Kidney epithelial cell (primary cell): ENCODE measurements around the gene VAMP2. TPM values are rescaled to one million over a fixed set of nuclear protein-coding genes. Genes with fewer than 3 reads are reported as not detected.
"Not testable (repeated sequence)": the region's sequence is repeated elsewhere in the genome, so short reads cannot be mapped to it uniquely, and the experiment has no call there.

Source experiments
- DNase-seq: peaks from one replicate; pipeline ENCODE4 v3.0.0-alpha.2; 2010; ENCODE audit warnings: low read depth
- H3K27me3 ChIP-seq: 2 replicates; pipeline ENCODE4 v1.6.0; 2011; ENCODE audit warnings: low read length; ENCODE audit not compliant: control insufficient read depth, insufficient read depth
- H3K36me3 ChIP-seq: 2 replicates; pipeline ENCODE4 v1.5.1; 2011; ENCODE audit warnings: low read length; ENCODE audit not compliant: control insufficient read depth, insufficient read depth
- H3K4me3 ChIP-seq: 2 replicates; pipeline ENCODE4 v1.5.1; 2011; ENCODE audit warnings: low read depth, mild to moderate bottlenecking, control low read depth, low read length
- total RNA-seq: library from RNA; depleted of rRNA; stranded (reverse); fragments of >200 nt; gene quantifications from 2 replicates; pipeline ENCODE4 v1.2.3, GENCODE V29; 2015
- TF ChIP-seq, protein P1 (sequence below): IDR thresholded peaks from 2 replicates; pipeline ENCODE4 v1.5.1; 2011; ENCODE audit warnings: mild to moderate bottlenecking, moderate library complexity, low read length, control low read depth, inconsistent platforms; ENCODE audit not compliant: insufficient read depth, poor library complexity, severe bottlenecking

VAMP2 gene
- total RNA-seq, 1 donor from 2014 or later = 7.0 TPM

DNA sequence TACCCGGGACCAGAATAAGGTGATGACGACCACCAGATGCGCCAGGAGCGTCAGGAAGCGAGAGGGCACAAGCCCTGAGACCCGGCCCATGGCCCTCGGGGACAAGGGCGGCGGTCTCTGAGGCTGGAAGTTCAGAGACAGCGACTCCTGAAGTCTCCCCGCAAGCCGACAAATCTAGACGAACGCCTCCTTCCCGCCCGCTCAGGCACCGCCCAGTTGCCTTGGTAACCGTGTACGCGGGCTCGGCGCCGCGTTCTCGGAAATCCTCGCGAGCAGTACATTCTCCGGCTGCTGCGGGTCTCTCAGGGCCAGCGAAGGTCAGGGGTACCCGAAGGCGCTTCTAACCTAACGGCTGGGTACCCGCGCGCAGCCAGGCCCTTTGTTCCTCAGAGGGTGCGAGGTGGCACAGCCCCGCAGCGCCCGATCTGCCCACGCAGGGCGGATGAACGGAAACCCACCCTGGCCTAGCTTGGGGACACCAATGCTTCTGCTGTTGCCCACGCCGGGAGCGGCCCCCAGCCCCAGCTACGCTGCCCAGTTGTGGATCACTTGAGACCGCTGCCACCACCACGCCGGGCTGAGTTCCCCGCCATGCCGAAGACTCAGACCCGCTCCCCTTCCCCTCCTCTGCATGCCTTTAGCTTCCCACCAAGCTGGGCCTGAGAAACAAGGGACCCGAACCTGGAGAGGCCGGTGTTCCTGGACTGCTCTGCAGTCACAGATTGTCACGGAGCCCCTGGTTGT, 13.6 kb upstream of the VAMP2 start, which contains the start of gene TMEM107:
Gene TMEM107, minus strand, starts transcription at position 184 of the 744 bp plus-strand sequence. Its CDS starts 94 bp downstream, at position 90.
- H3K27me3 ChIP-seq = no peaks in the 10 kb centered on the region
- peak within 1 kb of the TSS; percentile 69 for H3K4me3 ChIP-seq
- no peak for DNase-seq
- TF ChIP-seq, protein P1, sequence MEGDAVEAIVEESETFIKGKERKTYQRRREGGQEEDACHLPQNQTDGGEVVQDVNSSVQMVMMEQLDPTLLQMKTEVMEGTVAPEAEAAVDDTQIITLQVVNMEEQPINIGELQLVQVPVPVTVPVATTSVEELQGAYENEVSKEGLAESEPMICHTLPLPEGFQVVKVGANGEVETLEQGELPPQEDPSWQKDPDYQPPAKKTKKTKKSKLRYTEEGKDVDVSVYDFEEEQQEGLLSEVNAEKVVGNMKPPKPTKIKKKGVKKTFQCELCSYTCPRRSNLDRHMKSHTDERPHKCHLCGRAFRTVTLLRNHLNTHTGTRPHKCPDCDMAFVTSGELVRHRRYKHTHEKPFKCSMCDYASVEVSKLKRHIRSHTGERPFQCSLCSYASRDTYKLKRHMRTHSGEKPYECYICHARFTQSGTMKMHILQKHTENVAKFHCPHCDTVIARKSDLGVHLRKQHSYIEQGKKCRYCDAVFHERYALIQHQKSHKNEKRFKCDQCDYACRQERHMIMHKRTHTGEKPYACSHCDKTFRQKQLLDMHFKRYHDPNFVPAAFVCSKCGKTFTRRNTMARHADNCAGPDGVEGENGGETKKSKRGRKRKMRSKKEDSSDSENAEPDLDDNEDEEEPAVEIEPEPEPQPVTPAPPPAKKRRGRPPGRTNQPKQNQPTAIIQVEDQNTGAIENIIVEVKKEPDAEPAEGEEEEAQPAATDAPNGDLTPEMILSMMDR = no peak
- H3K36me3 ChIP-seq = no peaks in the 10 kb centered on the region

- Histone ChIP-seq H3K36me3 (no peaks in the 10 kb centered on the region), H3K27me3 (no peaks in the 10 kb centered on the region), H3K4me3 (peak overlapping the region; percentile 69)
- TF ChIP-seq, protein P1 = no peak
- DNase-seq = no peak
Observed at GRCh38 chr17:8175795-8176196, 13.0 kb upstream of the VAMP2 start.

DNA sequence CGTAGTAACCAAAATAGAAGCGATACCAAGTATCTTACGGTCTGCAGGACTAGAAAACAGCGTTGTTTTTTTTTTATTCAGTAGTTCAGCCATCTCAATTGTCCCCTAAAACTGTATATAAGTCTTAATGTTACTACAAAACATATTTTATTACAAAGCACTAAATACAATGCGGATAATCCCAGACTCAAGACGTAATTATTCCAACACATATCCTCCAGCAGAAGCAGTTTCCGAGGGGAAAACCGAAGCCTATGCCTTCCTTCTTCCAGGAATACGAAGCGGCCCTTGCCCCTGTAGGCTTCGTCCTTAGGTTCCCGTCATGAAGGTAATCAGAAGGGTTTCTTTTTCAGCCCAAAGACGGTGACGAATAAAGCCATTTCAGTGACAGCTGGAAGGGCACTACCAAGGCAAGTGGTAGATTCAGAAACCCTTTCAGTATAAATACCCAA, 11.1 kb upstream of the VAMP2 start:
- no peak for DNase-seq
- Histone ChIP-seq H3K4me3 (peak overlapping the region; percentile 44), H3K36me3 (no peaks in the 10 kb centered on the region), H3K27me3 (no peaks in the 10 kb centered on the region)
- TF ChIP-seq, protein P1 = no peak

- no peaks in the 10 kb centered on the region for H3K27me3 ChIP-seq
- TF ChIP-seq, protein P1 = no peak
- peak; percentile 94 for DNase-seq
Observed at GRCh38 chr17:8173056-8173870, 10.5 kb upstream of the VAMP2 start.

GRCh38 chr17:8170186-8170585, 7.4 kb upstream of the VAMP2 start:
- not testable (repeated sequence) for H3K27me3 ChIP-seq, H3K36me3 ChIP-seq, DNase-seq, H3K4me3 ChIP-seq

More at GRCh38 chr17:8173056-8173870, 10.5 kb upstream of the VAMP2 start:
- H3K36me3 ChIP-seq = no peaks in the 10 kb centered on the region
- peak overlapping the region; percentile 44 for H3K4me3 ChIP-seq

DNA sequence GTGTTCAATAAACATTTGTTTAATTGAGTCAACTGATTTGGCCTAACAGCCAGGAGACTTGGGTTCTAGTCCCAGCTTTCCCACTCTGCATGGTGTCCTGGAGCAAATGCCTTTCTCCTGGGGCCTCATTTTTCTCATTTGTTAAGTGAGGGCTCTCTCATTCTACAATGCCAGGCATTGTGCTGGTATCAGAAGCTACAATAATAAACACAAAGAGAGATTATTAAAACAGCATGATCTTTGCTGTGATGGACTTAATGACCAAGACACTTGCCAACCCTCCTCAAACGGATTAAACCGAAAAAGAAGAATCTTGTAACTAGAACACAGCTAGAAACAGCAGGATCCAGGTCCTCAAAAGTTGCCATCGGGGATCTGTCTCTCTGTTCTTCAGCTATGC, 4.8 kb upstream of the VAMP2 start:
- no peaks in the 10 kb centered on the region for H3K27me3 ChIP-seq
- no peak overlapping the region for H3K4me3 ChIP-seq
- TF ChIP-seq, protein P1 = no peak
- H3K36me3 ChIP-seq = no peaks in the 10 kb centered on the region
- DNase-seq = no peak
